ENCODE results near the gene ACCS.

ACCS gene

DNA sequence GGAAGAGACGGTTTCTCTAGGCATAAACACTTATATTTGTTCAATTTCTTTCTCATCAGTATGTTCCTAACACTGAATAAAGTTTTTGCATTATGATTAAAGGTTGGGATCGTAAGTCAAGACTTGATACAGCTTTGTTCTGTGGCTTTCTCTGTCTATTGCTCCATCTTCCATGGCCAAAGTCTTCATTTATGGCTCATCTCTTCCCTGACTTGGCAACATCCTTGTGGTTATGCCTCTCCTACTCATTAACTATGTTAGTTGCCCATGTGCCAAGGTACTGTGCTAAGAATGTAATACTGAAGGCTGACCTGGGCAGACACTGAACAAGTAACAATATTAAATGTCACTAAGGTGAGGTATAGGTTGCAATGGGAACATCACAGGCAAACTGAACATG, 19.9 kb upstream of the ACCS start:
- DNase-seq, result no peak

DNA sequence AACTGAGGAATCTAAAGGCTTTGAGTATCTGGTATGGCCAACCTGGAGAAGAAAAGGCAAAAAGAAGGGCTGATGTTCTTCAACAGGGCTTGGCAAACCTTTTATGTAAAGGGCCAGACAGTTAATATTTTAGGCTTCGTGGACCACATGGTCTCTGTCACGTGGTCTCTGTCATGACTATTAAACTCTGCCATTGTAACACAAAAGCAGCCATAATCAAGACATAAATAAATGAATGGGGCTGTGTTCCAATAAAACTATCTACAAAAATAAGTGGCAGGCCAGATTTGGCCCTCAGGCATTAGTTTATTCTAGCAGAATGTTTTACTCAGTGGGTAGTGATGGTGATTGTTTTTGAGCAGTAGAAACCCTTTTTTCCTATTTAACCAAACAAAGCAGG, 18.8 kb upstream of the ACCS start:
- no peak for DNase-seq

DNA sequence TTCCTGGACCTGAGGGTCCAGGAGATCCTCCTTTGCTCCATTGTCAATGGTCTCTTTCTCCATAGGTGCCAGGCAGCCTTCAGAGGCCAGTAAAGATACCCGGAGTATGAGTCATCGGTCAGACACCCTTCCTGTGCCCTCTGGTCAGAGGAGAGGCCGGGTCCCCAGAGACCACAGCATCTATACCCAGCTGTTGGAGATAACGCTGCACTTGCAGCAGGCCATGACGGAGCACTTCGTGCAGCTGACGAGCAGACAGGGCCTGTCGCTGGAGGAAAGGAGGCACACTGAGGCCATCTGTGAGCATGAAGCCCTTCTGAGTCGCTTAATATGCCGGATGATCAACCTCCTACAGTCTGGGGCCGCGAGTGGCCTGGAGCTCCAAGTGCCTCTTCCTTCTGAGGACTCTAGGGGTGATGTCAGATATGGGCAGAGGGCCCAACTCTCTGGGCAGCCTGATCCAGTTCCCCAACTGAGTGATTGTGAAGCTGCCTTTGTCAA, 18.1 kb upstream of the ACCS start, which contains the start of gene ACCSL:
Gene ACCSL, plus strand, starts transcription at position 51 of the 501 bp plus-strand sequence. Its CDS starts 56 bp downstream, at position 107.
- DNase-seq, result no peak

DNA sequence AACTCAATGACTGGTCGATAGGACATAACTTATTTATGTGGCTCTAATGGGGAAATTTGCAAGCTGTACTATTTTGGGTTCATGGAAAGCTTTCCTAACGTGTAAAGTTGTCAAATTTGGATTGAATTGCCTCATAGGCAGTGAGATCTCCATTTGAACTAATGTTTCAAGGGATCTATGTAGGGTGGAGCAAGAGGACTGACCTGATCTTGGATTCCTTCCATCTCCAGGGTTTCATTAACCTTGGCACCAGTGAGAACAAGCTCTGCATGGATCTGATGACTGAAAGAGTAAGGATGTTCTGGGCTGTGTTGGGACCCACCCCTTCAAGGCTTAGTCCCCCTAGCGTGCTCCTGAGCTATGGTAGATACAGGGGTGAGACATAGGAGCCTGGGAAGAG, 16.2 kb upstream of the ACCS start:
- no peak for DNase-seq

DNA sequence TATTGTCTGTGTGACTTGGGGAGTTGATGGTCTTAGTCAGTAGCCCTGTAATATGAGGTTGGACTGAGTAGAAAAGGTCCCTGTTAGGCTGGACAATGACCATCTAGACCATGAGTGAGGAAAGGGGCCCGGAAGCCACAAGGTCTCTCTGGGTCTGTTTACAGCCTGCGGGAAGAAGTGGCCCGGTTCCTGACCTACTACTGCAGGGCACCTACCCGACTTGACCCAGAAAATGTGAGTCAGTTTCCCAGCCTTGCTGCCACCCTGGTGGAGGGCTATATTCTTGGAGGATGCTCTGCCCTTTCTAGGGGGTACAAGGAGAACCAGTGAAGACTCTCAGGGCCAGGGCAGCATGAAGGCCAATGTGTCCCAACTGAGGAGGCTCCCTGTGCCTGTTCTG, 14.9 kb upstream of the ACCS start:
- no peak for DNase-seq

DNA sequence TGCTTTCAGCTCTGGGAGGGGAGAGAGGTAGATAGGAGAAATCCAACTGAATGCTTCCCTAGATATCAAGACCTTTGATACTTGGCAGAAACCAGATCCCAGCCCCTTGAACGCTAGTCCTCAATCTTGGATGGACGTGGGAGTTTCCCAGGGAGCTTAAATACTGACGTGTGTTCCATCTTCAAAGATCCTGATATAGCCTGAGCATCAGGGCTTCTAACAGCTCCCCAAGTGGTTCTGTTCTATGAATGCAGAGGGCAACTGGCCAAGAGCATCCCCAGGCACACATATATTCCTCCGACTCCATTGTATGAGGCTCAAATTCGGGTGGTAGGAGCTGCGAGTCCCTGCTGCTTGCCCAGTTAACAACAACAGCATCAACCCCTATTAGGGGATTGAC, 8.7 kb upstream of the ACCS start:
- no peak for DNase-seq

DNA sequence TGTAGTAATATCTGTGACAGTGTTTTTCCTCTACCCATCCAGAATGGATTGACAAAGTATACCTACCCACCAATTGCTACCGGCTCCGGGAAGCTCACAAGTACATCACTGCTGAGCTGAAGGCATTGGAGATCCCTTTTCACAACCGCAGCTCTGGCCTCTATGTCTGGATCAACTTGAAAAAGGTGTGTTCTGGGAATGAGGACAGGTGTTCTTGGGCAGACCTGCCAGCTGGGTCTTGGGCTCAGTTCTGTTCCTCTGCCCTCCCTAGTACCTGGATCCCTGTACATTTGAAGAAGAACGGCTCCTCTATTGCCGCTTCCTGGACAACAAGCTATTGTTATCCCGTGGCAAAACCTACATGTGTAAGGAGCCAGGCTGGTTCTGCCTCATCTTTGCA, 7.8 kb upstream of the ACCS start:
- no peak for DNase-seq

DNA sequence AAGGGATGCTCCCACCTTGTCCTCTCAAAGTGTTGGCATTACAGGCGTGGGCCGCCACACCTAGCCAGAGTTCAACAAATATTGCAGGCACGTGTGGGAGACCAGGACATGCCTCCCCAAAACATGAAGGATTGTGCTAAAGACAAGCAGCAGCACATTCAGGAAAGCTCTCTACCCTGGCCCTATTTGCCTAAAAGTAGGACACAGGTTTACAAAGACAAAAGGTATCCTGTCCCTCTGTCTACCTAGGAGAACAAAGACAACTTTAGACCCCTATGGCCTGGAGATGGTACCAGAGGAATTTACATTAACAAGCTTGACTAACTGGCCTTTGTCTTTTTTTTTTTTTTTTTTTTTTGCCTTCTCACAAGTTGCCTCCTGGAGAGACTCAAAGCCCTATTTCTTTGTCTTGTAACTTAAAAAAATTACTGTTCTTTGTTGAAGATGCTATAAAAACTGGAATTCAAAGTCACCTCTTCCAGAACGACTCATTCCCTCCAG, 859 bp upstream of the ACCS start:
- DNase-seq, result no peak

DNA sequence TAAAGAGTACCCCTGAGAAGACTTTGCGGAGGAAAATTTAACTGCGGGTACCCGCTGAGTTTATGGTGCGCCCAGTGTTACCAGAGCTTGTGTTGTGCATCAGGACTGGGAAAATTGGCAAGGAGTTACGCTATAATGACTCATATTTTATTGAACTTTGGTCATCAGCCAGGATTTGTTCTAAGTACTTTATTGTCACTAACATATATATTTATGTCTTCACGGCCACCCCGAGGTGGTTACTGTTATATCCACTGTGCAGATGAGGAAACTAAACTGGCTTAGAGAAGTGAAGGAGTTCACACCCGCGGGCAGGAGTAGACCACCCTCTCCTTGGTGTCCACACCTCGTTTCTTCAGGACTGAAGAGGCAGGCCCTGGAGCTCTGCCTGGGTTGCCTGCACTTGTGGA, 667 bp downstream of the ACCS start:
- peak; percentile 54 for DNase-seq

DNA sequence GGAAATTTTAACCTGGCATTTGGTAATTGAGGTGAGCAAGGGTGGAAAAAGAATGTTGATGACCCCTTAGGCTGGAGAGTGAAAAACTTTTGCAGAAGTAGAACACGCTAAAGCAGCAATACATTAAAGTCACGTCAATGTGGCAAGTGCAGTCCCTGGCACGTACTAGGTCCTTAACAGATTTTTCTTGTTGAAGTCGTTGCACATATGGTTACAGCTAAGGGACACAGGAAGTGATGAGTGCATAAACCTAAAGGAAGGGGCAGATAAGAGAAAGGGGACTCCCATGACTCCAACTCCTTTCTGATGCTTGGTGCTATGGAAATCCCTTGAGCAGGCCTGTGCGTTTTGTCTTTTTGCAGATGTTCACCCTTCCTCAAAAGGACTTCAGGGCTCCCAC, 1.2 kb downstream of the ACCS start:
- DNase-seq, result no peak

DNA sequence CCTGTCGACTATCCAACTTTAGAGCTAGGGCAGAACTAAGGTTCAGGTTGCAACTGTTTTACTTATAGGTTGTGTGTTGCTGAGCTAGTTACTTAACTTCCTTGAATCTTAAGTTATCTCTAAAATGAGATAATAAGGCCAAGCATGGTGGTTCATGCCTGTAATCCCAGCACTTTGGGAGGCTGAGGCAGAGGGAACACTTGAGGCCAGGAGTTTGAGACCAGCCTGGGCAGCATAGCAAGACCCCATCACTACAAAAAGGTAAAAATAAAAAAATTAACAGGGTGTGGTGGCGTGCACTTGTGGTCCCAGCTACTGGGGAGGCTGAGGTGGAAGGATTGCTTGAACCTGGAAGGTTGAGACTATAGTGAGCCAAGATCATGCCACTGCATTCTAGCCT, 2.1 kb downstream of the ACCS start:
- DNase-seq, result no peak

DNA sequence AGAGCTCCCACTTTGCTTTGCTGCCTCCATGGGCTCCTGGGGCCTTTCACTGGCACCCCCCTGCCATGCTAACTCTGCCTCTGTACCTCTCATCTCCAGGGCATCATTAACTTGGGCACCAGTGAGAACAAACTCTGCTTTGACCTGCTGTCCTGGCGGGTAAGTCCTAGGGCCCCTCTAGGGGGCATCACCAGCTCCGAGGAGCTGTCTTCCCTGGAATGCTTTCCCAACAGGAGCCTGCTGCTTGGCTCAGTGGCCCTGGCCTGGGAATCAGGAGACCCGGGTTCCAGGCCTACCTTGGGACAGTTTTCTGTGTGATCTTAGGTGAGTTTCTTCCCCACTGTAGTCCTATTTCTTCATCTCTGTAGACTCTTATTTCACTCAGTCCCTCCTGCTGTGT, 5.1 kb downstream of the ACCS start:
- DNase-seq, result no peak

DNA sequence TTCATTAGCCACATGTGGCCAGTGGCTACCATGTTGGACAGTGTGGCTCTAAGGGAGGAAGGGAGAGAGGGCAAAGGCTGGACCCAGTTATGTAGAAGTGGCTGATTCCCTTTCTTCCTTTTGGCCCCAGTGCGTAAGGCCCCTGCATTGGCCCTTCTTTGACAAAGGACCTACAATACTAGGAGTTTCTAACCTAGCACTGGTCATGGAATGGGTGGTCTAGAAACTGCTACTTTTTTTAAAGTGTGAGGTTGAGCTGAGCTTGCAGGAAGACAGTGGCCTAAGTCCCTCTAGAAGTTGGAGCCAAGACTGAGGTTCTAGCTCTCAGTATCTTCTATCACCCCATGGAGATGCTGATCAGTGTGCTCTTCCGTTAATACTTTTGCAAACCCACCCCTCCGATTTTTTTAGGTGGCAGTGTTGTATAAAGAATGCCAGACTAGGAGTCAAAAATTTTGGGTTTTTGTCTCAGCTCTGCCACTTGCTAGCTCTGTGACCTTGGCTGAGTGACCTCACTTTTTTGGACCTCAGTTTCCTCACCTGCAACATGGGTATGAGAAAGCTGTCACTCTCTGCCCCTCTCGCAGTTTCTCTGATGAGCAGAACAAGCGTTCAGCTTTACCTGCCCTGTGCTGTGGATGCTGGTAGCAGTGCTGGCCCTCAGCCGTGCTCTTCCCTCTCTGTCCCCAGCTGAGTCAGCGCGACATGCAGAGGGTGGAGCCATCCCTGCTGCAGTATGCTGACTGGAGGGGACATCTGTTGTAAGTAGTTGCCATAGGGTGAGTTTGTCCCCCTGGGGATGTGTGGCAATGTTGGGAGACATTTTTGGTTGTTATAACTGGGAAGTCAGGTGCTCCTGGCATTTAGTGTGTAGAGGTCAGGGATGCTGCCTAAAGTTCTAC, 6.9 kb downstream of the ACCS start:
- DNase-seq, result no peak

DNA sequence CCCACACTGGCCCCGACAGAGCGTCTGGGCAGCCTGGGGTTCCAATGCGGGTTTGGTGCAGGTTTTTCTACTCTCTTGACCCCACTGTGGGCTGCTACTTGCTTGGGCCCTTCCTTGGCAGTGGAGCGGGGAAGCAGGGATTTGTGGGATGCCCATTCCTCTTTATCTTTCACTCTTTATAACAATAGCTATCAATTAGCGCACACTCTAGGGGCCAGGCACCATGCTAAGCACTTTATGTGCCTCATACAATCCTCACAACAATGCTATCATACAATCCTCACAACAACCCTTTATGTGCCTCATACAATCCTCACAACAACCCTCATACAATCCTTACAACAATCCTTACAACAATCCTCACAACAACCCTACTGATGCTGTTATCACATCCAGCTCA, 12.7 kb downstream of the ACCS start:
- no peak for DNase-seq

DNA sequence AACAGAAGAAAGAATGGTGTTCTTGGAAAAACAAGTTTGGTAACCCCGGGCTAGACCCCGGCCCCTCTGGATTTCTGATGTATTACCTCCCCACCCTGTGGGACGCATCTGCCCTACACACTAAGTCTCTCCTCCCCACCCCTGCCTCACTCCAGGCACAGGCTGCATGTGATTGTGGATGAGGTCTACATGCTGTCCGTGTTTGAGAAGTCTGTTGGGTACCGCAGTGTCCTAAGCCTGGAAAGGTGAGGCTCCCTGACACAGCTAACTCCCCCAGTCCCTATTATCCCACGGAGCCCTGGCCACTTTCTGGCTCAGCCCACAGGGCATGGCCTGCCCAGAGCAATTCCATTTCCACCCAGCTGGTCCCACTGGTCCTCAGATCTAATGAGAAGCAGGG, 13.3 kb downstream of the ACCS start:
- no peak for DNase-seq

DNA sequence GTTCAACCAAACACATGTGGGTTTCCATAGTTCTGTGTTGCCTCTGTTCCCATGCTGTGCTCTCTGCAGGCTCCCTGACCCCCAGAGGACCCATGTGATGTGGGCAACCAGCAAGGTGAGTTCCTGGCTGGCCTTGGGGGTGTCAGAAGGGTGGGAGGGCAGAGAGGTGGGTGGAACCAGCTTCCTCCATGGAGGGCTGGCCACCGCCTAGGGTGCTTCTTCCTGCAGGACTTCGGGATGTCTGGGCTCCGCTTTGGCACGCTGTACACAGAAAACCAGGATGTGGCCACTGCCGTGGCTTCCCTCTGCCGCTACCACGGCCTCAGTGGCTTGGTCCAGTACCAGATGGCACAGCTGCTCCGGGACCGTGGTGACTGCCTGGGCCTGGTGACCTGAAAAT, 14.9 kb downstream of the ACCS start:
- DNase-seq, result no peak

DNA sequence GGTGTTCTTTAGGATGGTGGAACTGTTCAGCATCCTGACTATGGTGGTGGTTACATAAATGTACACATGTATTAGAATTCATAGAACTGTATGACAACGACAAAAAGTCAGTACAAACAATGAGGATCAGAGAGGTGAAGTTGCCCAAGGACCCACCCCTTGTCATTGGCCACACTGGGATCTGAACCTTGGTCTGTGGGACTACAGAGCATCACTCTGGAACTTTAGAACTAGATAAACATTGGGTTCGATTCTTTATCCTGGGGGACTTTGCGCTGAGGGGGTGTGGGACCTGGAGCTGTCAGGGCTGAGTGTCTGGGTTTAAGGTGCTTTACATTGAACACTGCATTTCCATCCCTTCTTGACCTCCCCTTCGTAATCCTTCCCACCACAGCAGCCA, 16.6 kb downstream of the ACCS start:
- no peak for DNase-seq

DNA sequence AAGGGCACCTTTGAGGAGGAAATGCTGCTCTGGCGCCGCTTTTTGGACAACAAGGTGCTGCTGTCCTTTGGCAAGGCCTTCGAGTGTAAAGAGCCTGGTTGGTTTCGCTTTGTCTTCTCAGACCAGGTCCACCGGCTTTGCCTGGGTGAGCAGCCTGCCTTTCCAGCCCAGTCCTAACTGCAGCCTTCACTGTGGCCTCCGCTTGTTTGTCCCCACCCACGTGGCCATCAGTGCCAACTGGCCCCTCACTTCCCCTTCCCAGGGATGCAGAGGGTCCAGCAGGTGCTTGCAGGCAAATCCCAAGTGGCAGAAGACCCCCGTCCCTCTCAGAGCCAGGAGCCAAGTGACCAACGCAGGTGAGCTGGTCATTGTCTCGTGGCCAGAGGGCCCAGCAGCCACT, 17.4 kb downstream of the ACCS start:
- DNase-seq, result no peak

DNA sequence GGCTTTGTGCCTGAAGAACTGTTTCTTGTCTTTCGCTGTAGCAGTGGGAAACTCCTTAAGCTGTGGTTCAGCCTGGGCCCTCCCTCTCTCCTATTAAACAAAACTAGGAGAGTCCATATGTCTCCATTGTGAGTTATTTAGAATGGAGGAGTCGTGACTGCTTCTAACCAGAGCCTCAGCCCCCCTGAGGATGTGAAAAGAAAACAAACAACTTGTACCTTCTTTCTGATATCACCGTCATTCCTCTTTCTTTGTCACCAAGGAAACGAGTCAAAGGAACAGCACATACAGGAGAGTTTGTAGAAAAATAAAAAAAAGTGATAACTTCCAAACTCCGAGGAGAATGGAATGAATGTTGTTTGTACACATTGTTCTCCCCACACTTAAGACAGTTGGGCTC, 17.8 kb downstream of the ACCS start:
- DNase-seq, result no peak

DNA sequence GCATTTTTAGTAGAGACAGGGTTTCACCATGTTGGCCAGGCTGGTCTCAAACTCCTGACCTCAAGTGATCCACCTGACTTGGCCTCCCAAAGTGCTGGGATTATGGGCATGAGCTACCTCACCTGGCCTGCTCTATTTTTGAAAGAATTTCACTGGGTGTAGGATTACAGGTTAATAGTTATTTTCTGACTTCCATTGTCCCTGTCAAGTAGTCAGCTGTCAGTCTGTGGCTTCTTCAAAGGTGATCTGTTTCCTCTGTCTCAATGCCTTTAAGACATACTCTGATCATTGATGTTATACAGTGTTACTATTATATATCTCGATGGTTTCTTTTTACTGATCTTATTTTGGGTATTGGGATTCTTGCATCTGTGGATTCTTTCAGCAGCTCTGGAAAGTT, 19.3 kb downstream of the ACCS start:
- no peak for DNase-seq

DNA sequence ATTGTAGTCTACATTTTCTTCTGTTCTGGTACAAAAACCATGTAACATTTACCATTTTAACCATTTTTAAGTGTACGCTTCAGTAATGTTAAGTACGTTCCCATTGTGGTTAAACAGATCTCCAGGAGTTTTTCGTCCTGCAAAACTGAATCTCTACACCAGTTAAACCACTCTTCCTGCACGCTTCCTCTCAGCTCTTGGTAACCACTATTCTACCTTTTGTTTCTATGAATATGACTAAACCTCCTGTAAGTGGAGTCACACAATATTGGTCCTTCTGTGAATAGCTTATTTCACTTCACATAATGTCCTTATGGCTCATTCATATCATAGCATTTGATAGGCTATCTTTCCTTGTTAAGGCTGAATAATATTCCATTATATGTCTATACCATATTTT, 22.3 kb downstream of the ACCS start:
- no peak for DNase-seq

DNA sequence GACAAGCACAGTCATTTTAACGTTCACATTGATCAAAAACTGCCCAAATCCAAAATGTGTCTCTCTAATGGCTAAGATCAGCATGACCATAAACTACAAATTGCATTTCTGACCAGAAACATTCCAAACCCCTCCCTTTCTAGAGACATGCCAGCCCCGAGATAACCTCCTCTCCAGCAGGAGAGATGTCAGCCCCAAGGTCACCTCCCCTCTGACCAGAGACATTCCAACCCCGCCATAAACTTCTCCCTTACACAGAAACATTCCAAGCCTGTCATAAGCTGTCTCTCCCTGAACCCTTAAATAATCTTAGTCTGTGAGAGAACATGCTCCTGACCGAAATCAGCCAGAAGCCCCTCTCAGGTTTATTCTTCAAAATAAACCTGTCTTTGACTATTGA, 22.8 kb downstream of the ACCS start:
- DNase-seq, result no peak

DNA sequence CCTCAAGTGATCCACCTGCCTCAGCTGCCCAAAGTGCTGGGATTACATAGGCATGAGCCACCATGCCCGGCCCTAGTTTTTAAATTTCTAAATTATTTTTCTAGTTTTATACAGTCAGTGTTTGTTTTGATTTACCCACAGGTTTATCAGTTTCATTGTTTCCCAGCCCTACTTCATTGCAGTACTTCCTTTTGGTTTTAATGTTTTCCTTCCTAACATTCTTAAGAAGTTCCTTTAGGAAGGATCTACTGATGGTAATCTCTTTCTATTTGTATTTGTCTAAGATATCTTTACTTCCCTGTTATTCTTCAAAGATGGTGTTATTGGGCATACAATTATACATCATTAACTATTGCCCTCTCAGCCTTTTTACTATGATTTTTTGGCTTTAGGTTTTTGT, 24.5 kb downstream of the ACCS start:
- DNase-seq, result no peak

DNA sequence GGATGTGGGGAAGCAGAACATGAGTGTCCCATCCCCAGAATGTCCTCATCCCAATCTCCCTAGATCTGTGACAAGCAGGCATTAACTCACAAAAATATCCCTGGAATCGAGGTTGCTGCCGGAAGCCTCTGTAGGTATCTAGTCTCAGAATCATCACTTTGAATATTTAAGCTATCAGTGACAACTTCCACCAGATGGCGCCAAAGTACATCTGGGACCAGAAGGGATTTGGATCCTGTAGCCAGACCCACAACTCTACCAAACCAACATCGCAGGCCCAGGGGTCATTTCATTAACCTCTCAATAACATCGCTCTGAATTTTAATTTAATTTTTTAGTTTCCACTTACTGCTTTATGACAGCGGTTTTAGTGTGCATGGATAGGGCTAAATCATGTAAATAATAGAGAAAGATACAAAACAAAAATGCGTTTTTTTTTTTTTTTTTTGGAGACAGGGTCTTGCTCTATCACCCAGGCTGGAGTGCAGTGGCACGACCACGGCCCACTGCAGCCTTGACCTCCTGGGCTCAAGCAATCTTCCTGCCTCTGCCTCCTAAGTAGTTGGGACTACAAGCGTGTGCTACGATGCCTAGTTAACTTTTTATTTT, 28.3 kb downstream of the ACCS start:
- peak; percentile 63 for DNase-seq
